ENCODE data around the gene TRABD.

The TRABD gene

GRCh38 chr22:50184902-50185374, 775 bp upstream of the TRABD start:
- peaks cover 6% of the 10 kb centered on the region for H3K36me3 Mint-ChIP-seq (ENCODE audit: low read depth)
- H3K27me3 Mint-ChIP-seq (ENCODE audit: low read depth): no peaks in the 10 kb centered on the region
- no peaks in the 10 kb centered on the region for H3K9me3 Mint-ChIP-seq
- peaks cover 19% of the 10 kb centered on the region for H3K4me1 Mint-ChIP-seq (ENCODE audit: low read depth)
- no peak overlapping the region for H3K27ac Mint-ChIP-seq
- no peak overlapping the region for H3K4me3 Mint-ChIP-seq

GRCh38 chr22:50186181-50186714, 535 bp downstream of the TRABD start:
- Mint-ChIP-seq H3K4me3 (peak overlapping the region; percentile 95), H3K27ac (peak overlapping the region; percentile 94), H3K4me1 (ENCODE audit: low read depth) (peaks cover 21% of the 10 kb centered on the region), H3K36me3 (ENCODE audit: low read depth) (peaks cover 7% of the 10 kb centered on the region), H3K27me3 (ENCODE audit: low read depth) (no peaks in the 10 kb centered on the region), H3K9me3 (no peaks in the 10 kb centered on the region)

DNA sequence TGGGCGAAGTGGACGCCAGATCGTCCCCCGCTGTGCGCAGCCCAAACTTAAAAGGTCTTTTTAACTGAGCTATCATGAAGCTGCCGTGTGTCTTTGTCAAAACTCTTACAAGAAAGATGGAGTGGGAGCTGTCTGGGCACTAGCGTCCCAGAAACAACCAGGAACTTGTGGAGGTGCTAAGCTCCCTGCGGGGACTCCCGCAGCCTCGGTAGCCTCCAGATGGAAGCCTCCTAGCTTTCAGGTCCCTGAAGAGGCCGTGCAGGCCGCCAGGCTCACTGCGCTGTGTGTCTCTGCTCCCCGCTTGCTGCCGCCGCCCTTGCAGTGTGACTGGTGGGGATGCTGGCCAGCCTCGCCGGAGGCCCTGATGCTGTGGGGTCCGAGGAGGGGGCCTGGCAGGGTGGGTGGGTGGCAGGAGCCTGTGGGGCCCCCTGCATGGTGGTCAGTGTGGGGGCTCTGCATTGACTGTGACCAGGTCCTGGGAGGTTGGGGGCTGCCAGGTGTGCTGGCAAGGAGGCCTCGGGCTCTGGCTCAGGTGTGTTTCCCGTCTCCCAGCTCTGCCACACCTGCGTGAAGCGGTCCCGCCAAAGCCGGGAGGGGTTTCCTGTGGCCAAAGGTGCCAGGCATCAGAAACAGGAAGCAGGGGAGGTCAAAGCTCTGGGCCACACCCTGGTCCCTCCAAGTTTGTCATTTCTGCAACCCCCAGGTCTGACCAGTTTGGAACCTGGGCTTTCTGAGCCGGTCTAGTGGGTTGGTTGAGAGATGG, 1.2 kb downstream of the TRABD start:
- Mint-ChIP-seq H3K4me3 (peak overlapping the region; percentile 95), H3K4me1 (ENCODE audit: low read depth) (peaks cover 26% of the 10 kb centered on the region), H3K27ac (peak overlapping the region; percentile 94), H3K27me3 (ENCODE audit: low read depth) (no peaks in the 10 kb centered on the region), H3K9me3 (no peaks in the 10 kb centered on the region), H3K36me3 (ENCODE audit: low read depth) (peaks cover 11% of the 10 kb centered on the region)

DNA sequence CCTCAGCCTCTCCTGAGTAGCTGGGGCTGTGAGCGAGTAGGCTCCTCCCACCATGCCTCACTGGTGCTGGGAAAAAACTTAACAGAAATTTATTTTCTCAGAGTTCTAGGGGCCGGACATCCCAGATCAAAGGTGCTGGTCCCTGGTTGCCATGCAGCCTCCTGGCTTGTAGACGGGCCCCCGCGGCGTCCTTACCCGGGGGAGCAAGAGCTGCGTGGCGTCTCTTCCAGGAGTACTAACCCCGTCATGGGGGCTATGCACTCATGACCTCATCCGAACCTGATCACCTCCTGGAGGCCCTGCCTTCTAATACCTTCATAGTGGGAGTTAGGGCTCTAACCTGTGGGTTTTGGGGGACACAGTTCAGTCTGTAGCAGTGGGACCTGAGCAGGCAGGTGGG, 2.6 kb downstream of the TRABD start:
- H3K9me3 Mint-ChIP-seq: no peaks in the 10 kb centered on the region
- H3K27ac Mint-ChIP-seq: peak overlapping the region; percentile 36
- no peak overlapping the region for H3K4me3 Mint-ChIP-seq
- H3K36me3 Mint-ChIP-seq (ENCODE audit: low read depth): peaks cover 14% of the 10 kb centered on the region
- H3K27me3 Mint-ChIP-seq (ENCODE audit: low read depth): no peaks in the 10 kb centered on the region
- peaks cover 35% of the 10 kb centered on the region for H3K4me1 Mint-ChIP-seq (ENCODE audit: low read depth)

DNA sequence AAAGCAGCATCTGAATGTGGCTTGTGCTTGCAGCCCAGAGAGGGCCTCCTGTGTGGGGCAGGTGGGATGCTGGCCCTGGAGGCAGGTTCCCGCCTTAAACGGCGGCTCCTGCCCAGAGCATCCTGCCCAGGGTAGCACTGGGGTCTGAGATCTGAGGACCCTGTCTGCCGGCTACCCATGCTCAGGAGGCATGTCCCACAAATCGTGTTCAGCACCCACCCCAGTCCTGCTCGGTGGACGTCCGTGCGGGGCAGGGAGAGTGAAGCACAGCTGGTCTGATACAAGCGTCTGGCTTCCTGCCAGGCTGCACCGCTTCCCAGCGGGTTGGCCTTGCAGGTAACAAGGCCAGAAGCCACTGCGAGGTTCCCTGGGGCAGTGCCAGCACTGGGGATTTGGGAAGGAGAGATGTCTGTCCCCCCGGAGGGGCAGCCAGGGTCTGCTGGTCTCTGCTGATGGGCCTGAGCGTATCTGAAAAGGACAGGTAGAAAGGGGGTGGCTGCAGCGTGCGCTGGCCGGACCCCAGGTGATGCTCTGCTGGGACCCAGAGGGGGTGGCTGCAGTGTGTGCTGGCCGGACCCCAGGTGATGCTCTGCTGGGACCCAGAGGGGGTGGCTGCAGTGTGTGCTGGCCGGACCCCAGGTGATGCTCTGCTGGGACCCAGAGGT, 3.6 kb downstream of the TRABD start:
- H3K4me3 Mint-ChIP-seq: peak overlapping the region; percentile 89
- peaks cover 14% of the 10 kb centered on the region for H3K36me3 Mint-ChIP-seq (ENCODE audit: low read depth)
- H3K4me1 Mint-ChIP-seq (ENCODE audit: low read depth): peaks cover 35% of the 10 kb centered on the region
- no peaks in the 10 kb centered on the region for H3K9me3 Mint-ChIP-seq
- no peaks in the 10 kb centered on the region for H3K27me3 Mint-ChIP-seq (ENCODE audit: low read depth)
- H3K27ac Mint-ChIP-seq: peak overlapping the region; percentile 97

GRCh38 chr22:50189849-50190181, 4.1 kb downstream of the TRABD start:
- H3K27ac Mint-ChIP-seq: peak overlapping the region; percentile 97
- H3K36me3 Mint-ChIP-seq (ENCODE audit: low read depth): peaks cover 14% of the 10 kb centered on the region
- peaks cover 35% of the 10 kb centered on the region for H3K4me1 Mint-ChIP-seq (ENCODE audit: low read depth)
- H3K4me3 Mint-ChIP-seq: peak overlapping the region; percentile 89
- no peaks in the 10 kb centered on the region for H3K27me3 Mint-ChIP-seq (ENCODE audit: low read depth)
- H3K9me3 Mint-ChIP-seq: no peaks in the 10 kb centered on the region

DNA sequence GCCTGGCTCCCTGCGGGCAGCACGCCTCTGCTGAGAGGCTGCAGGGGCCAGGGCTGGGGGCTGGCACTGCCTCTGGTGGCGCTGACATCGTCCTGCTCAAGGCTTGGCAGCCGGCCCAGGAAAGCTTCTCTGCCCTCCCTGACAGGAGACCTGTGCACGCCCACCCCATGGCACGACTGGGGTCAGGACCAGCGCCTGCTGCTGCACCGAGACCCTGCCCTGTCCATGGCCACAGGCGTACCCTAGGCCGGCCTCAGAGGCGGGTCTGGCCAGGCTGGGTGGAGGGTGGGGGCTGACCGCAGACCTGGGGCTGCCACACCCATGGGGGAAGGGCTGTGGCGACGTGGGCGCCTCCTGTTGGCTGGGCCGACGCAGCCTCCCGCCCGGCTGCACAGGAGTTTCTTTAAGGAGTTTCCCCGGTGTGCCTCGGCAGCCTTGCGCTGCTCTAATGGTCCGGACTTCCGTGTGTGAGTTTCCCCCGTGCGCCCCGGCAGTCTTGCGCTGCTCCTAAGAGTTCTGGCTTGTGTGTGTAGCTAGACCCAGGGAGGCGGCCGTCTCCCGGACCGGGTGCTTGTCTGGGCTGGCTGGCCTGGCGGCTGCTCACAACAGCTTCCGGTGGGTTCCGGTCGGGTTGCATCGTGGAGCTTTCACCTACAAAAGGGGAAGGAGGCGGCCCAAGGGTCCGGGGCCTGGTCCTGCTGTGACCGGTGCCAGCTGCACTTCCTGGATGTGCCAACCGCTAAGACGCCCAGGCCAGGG, 4.6 kb downstream of the TRABD start:
- Mint-ChIP-seq H3K27ac (peak overlapping the region; percentile 97), H3K4me1 (ENCODE audit: low read depth) (peaks cover 34% of the 10 kb centered on the region), H3K9me3 (no peaks in the 10 kb centered on the region), H3K4me3 (peak overlapping the region; percentile 89), H3K27me3 (ENCODE audit: low read depth) (no peaks in the 10 kb centered on the region), H3K36me3 (ENCODE audit: low read depth) (peaks cover 14% of the 10 kb centered on the region)

- Mint-ChIP-seq H3K27ac (peak overlapping the region; percentile 97), H3K36me3 (ENCODE audit: low read depth) (peaks cover 14% of the 10 kb centered on the region), H3K9me3 (no peaks in the 10 kb centered on the region), H3K27me3 (ENCODE audit: low read depth) (no peaks in the 10 kb centered on the region), H3K4me1 (ENCODE audit: low read depth) (peaks cover 33% of the 10 kb centered on the region), H3K4me3 (peak overlapping the region; percentile 89)
These were observed 5.4 kb downstream of the TRABD start for GRCh38 chr22:50190941-50191741.

DNA sequence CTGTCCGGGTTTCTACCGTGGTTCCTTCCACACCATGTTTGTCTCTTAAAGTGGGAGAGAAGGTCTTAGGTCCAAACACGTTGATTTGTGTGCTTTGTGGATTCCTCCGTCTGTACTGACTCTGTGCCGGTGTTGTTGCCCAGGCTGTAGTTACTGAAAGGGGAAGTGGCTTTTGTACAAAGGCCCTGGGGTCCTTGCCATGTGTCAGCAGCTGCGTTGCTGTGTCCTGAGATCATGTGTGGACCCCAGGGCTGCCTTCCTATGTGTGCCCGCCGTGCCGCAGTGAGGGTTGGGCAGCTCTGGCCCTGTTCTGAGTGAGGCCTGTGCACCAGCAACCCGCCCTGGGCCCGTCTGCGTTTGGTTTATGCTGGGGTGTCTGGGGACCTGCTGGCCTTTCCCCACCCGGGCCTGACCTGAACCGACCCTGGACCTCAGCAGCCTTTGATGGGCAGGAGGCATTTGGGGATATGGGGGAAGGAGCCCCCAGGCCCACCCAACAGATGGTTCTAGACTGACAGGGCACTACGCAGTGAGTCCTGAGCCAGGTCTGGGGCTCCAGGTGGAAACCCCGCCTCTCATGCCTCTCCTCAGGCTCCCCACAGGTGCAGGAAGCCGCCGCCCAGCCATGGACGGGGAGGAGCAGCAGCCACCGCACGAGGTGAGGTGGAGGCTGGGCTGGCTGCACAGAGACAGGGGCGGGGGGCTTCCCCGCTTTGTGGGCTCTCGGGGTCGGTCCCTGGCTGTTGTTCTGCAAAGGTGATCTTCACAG, 6.9 kb downstream of the TRABD start:
- peaks cover 8% of the 10 kb centered on the region for H3K36me3 Mint-ChIP-seq (ENCODE audit: low read depth)
- no peaks in the 10 kb centered on the region for H3K27me3 Mint-ChIP-seq (ENCODE audit: low read depth)
- H3K9me3 Mint-ChIP-seq: no peaks in the 10 kb centered on the region
- H3K27ac Mint-ChIP-seq: peak overlapping the region; percentile 97
- peak overlapping the region; percentile 71 for H3K4me3 Mint-ChIP-seq
- peaks cover 27% of the 10 kb centered on the region for H3K4me1 Mint-ChIP-seq (ENCODE audit: low read depth)

GRCh38 chr22:50193621-50194020, 7.9 kb downstream of the TRABD start:
- H3K27ac Mint-ChIP-seq: no peak overlapping the region
- peaks cover 25% of the 10 kb centered on the region for H3K4me1 Mint-ChIP-seq (ENCODE audit: low read depth)
- no peak overlapping the region for H3K4me3 Mint-ChIP-seq
- H3K27me3 Mint-ChIP-seq (ENCODE audit: low read depth): no peaks in the 10 kb centered on the region
- H3K36me3 Mint-ChIP-seq (ENCODE audit: low read depth): peaks cover 8% of the 10 kb centered on the region
- H3K9me3 Mint-ChIP-seq: no peaks in the 10 kb centered on the region

GRCh38 chr22:50194037-50194805, 8.5 kb downstream of the TRABD start:
- no peaks in the 10 kb centered on the region for H3K27me3 Mint-ChIP-seq (ENCODE audit: low read depth)
- peaks cover 8% of the 10 kb centered on the region for H3K36me3 Mint-ChIP-seq (ENCODE audit: low read depth)
- H3K9me3 Mint-ChIP-seq: no peaks in the 10 kb centered on the region
- no peak overlapping the region for H3K27ac Mint-ChIP-seq
- no peak overlapping the region for H3K4me3 Mint-ChIP-seq
- H3K4me1 Mint-ChIP-seq (ENCODE audit: low read depth): peaks cover 22% of the 10 kb centered on the region

DNA sequence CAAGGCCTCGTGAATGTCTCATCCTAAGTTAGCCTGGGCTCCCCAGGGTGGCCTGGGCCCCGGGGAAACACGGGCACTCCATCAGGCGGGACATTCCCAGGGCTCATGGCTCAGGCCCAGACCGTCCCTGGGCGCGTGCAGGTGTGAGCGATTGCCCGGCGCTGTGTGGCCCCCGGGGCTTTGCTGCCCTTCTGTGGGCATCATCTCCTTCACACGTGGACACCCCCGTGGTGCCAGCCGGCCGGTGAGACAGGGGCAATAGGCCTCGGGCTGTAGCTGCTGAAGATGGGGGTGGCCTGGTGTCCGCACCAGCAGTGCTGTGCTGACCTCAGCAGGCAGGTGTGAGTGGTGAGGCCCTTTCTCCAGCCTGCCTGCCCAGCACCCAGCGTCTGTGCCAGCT, 10.5 kb downstream of the TRABD start:
- H3K9me3 Mint-ChIP-seq: no peaks in the 10 kb centered on the region
- no peaks in the 10 kb centered on the region for H3K27me3 Mint-ChIP-seq (ENCODE audit: low read depth)
- H3K27ac Mint-ChIP-seq: no peak overlapping the region
- peaks cover 15% of the 10 kb centered on the region for H3K4me1 Mint-ChIP-seq (ENCODE audit: low read depth)
- H3K36me3 Mint-ChIP-seq (ENCODE audit: low read depth): peaks cover 7% of the 10 kb centered on the region
- no peak overlapping the region for H3K4me3 Mint-ChIP-seq
